PC-3 (cell line): ENCODE measurements around the gene NUP93.

ENCODE experiments used
- CTCF ChIP-seq: fragments of 300-600 bp; sonication (generic); conservative IDR thresholded peaks from 2 replicates; pipeline ENCODE4 v1.5.1; 2017; ENCODE audit warnings: antibody characterized with exemption, low read depth, mild to moderate bottlenecking, low read length
- EZH2 ChIP-seq: fragments of 300-600 bp; sonication (generic); IDR thresholded peaks from one replicate; pipeline ENCODE4 v1.6.1; 2017; ENCODE audit warnings: antibody characterized with exemption, mild to moderate bottlenecking, low read length; ENCODE audit not compliant: unreplicated experiment

- TF ChIP-seq EZH2 = no peak
- no peak for TF ChIP-seq CTCF
These were observed 146.1 kb downstream of the NUP93 start for GRCh38 chr16:56876048-56876447.
